Chondrocyte (in vitro differentiated cells): Measurements from ENCODE around the gene GPR158. TPM values are rescaled to one million over a fixed set of nuclear protein-coding genes. Genes with fewer than 3 reads are reported as not detected.

Source experiments
- DNase-seq: peaks from one replicate; pipeline ENCODE4 v3.0.0; 2021; ENCODE audit warnings: mixed read lengths, low spot score
- H3K27ac Mint-ChIP-seq: one replicate; pipeline ENCODE4 v1.8.0; 2021; ENCODE audit warnings: mild to moderate bottlenecking, moderate library complexity, mixed read lengths; ENCODE audit not compliant: unreplicated experiment
- H3K27me3 Mint-ChIP-seq: 2 replicates; pipeline ENCODE4 v1.8.0; 2021; ENCODE audit warnings: low read depth, mixed read lengths
- H3K36me3 Mint-ChIP-seq: 2 replicates; pipeline ENCODE4 v1.8.0; 2021; ENCODE audit warnings: low read depth, mixed read lengths
- H3K4me1 Mint-ChIP-seq: 2 replicates; pipeline ENCODE4 v1.8.0; 2021; ENCODE audit warnings: low read depth, mild to moderate bottlenecking, mixed read lengths
- H3K4me3 Mint-ChIP-seq: one replicate; pipeline ENCODE4 v1.8.0; 2021; ENCODE audit warnings: mild to moderate bottlenecking, moderate library complexity, mixed read lengths; ENCODE audit not compliant: unreplicated experiment
- H3K9me3 Mint-ChIP-seq: 2 replicates; pipeline ENCODE4 v1.8.0; 2021; ENCODE audit warnings: low read depth, mixed read lengths
- total RNA-seq: library from RNA; stranded (reverse); gene quantifications from 3 replicates; pipeline ENCODE4 v1.2.1, GENCODE V29; 2021
- TF ChIP-seq, protein P1 (sequence below): fragments of 200-600 bp; sonication (generic); IDR thresholded peaks from 2 replicates; pipeline ENCODE4 v1.5.0; 2021; ENCODE audit warnings: antibody characterized with exemption, mild to moderate bottlenecking, moderate library complexity

GPR158 gene
- total RNA-seq, 1 donor from 2014 or later = 0.10 TPM

DNA sequence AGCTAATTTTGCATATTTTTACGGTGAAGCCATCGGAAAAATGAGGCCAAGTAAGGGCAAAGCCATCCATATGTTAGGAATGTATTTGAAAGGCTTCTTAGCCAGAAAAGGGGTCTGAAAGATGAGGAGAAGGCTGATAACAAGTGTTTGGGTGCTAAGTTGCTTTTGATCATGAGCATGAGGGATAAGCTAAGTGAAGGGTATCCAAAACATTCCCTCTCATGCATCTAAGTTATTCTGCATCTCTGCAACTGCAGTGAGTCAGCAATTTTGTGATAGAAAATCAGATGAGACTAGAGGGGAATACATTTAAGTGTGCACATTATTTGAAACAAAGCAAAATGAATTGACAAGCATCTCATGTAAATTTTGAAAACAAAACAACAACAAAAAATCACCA, 282.8 kb downstream of the GPR158 start:
- no peak for DNase-seq
- Mint-ChIP-seq H3K4me3 (no peak overlapping the region), H3K9me3 (peaks cover 15% of the 10 kb centered on the region), H3K4me1 (no peaks in the 10 kb centered on the region), H3K27me3 (no peaks in the 10 kb centered on the region), H3K27ac (no peak overlapping the region), H3K36me3 (no peaks in the 10 kb centered on the region)
- TF ChIP-seq, protein P1, sequence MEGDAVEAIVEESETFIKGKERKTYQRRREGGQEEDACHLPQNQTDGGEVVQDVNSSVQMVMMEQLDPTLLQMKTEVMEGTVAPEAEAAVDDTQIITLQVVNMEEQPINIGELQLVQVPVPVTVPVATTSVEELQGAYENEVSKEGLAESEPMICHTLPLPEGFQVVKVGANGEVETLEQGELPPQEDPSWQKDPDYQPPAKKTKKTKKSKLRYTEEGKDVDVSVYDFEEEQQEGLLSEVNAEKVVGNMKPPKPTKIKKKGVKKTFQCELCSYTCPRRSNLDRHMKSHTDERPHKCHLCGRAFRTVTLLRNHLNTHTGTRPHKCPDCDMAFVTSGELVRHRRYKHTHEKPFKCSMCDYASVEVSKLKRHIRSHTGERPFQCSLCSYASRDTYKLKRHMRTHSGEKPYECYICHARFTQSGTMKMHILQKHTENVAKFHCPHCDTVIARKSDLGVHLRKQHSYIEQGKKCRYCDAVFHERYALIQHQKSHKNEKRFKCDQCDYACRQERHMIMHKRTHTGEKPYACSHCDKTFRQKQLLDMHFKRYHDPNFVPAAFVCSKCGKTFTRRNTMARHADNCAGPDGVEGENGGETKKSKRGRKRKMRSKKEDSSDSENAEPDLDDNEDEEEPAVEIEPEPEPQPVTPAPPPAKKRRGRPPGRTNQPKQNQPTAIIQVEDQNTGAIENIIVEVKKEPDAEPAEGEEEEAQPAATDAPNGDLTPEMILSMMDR = no peak

DNA sequence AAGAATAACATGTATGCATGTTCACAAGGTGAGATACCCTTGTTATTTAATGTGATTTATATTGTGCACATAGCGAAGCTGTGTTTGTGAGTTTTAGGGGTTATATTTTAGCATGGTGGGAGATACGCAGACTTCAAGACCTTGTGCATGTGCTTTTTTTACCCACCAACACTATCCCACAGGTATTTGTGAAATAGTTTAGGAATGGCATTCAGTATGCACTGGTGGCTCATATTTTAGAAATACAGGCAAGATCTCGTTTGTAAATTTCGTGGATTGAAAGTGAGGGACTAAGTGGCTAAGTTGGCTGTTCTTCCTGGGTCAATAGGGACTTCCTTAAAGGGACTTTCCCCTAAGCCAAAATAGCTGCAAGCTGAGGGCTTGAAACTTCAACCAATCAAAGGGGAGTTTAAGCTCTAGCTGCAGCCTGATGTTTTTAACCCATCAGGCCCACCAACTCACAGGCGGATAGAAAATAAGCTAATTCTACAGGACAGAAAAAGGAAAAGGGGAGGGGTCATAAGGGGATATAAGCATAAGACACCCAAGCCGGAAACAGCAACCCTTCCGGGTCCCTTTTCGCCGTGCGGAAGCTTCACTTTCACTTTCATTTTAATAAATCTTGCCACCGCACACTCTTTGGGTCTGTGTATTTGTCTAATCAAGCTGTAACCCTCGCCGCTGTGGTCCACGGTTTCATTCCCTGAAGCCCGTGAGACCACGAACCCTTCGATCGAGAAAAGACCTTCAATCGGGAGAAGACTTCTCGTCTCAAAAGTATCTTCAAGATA, 291.0 kb downstream of the GPR158 start:
- H3K9me3 Mint-ChIP-seq = peaks cover 6% of the 10 kb centered on the region
- no peaks in the 10 kb centered on the region for H3K4me1 Mint-ChIP-seq
- TF ChIP-seq, protein P1 = no peak
- no peaks in the 10 kb centered on the region for H3K27me3 Mint-ChIP-seq
- no peak for DNase-seq
- no peak overlapping the region for H3K4me3 Mint-ChIP-seq
- no peaks in the 10 kb centered on the region for H3K36me3 Mint-ChIP-seq
- H3K27ac Mint-ChIP-seq = no peak overlapping the region

DNA sequence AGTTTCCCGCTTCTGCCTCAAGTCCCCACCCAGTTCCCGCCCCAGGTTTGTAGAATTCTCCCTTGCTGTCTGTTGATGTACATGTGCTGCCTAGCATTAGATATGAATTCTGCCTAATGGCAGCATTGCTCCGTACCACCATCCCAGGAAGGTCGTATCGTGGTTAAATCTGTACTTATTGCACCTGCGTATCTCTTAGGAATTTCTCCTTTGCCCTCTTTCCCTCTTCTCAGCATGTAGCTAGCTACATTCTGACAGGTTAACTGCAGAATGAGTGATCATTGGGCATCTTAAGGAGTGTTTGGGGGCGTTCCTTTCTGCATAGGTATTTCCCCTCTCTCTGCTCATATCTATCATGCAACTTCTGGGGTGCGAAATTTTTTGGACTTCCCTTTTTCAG, 293.1 kb downstream of the GPR158 start:
- Mint-ChIP-seq H3K27ac (no peak overlapping the region), H3K36me3 (no peaks in the 10 kb centered on the region), H3K4me3 (no peak overlapping the region), H3K9me3 (peaks cover 3% of the 10 kb centered on the region), H3K27me3 (no peaks in the 10 kb centered on the region), H3K4me1 (no peaks in the 10 kb centered on the region)
- TF ChIP-seq, protein P1 = no peak
- no peak for DNase-seq

DNA sequence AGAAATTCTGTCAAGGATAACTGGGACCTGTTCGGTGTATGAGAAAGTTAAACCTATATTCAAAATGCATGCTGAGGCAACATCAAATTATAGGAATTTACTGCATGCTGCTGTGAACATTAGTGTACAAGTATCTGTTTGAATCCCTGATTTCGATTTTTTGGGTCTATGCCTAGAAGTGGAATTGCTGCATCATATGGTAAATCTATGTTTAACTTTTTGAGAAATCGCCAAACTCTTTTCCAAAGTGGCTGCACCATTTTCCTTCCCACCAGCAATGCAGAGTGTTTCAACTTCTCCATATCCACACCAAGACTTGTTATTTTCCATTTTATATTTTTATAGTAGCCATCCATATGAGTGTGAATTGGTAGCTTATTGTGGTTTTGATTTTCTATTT, 306.7 kb downstream of the GPR158 start:
- Mint-ChIP-seq H3K9me3 (peaks cover 4% of the 10 kb centered on the region), H3K4me3 (no peak overlapping the region), H3K27ac (no peak overlapping the region)

DNA sequence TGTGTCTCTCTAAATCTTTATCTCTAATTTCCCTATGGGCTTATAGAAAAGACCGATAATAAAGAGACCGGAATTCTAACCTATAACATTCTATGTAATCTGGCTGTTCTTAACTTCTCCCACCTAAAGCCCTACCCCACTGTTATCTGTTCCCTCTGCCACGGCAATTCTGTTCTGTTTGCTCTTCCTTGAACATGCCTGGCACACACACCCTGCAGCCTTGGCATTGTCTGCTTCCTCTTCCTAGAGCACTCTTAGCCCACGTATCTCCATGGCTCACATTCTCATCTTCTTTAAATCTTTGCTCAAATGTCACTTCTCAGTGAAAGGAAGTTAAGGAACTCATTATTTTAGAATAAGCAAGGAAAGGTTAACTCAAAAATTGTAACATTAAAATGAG, 309.2 kb downstream of the GPR158 start:
- Mint-ChIP-seq H3K27ac (no peak overlapping the region), H3K36me3 (no peaks in the 10 kb centered on the region)
- TF ChIP-seq, protein P1 = no peak

More for the DNA sequence above, 306.7 kb downstream of the GPR158 start:
- no peaks in the 10 kb centered on the region for H3K4me1 Mint-ChIP-seq
- no peaks in the 10 kb centered on the region for H3K36me3 Mint-ChIP-seq
- TF ChIP-seq, protein P1 = no peak
- DNase-seq = no peak
- no peaks in the 10 kb centered on the region for H3K27me3 Mint-ChIP-seq

More for the DNA sequence above, 309.2 kb downstream of the GPR158 start:
- no peaks in the 10 kb centered on the region for H3K4me1 Mint-ChIP-seq
- no peak for DNase-seq
- peaks cover 4% of the 10 kb centered on the region for H3K9me3 Mint-ChIP-seq
- no peaks in the 10 kb centered on the region for H3K27me3 Mint-ChIP-seq
- H3K4me3 Mint-ChIP-seq = no peak overlapping the region
